HUES6 (cell line): ENCODE results near the gene MAPK8IP3.

ENCODE experiments used
- H3K27ac ChIP-seq: 2 replicates; pipeline ENCODE4 v1.7.0; 2013; ENCODE audit warnings: low read depth, mild to moderate bottlenecking, low read length, inconsistent platforms
- H3K27me3 ChIP-seq: 2 replicates; pipeline ENCODE4 v1.6.1; 2013; ENCODE audit warnings: low read length; ENCODE audit not compliant: control insufficient read depth, insufficient read depth
- H3K36me3 ChIP-seq: 2 replicates; pipeline ENCODE4 v1.6.1; 2013; ENCODE audit warnings: low read length; ENCODE audit not compliant: control insufficient read depth, insufficient read depth
- H3K4me1 ChIP-seq: 2 replicates; pipeline ENCODE4 v1.6.1; 2013; ENCODE audit warnings: low read length; ENCODE audit not compliant: control insufficient read depth, insufficient read depth
- H3K4me3 ChIP-seq: 2 replicates; pipeline ENCODE4 v1.5.1; 2013; ENCODE audit warnings: low read depth, low read length
- H3K9ac ChIP-seq: one replicate; pipeline ENCODE4 v1.6.1; 2013; ENCODE audit warnings: mild to moderate bottlenecking, low read length
- H3K9me3 ChIP-seq: 2 replicates; pipeline ENCODE4 v1.6.1; 2013; ENCODE audit warnings: low read depth, low read length; ENCODE audit not compliant: control insufficient read depth, insufficient read depth

The MAPK8IP3 gene

GRCh38 chr16:1705688-1706385 lies at the start of gene MAPK8IP3:
MAPK8IP3 (plus strand) TSS chr16:1706195; CDS start chr16:1706340, 145 bp downstream.
- Histone ChIP-seq H3K36me3 (peaks cover 19% of the 10 kb centered on the region), H3K27me3 (no peaks in the 10 kb centered on the region), H3K27ac (peak within 1 kb of the TSS; percentile 89), H3K9ac (peak within 1 kb of the TSS; percentile 99), H3K9me3 (no peaks in the 10 kb centered on the region), H3K4me1 (peaks cover 14% of the 10 kb centered on the region), H3K4me3 (peak within 1 kb of the TSS; percentile 100)

- Histone ChIP-seq H3K27me3 (no peaks in the 10 kb centered on the region), H3K4me3 (no peak overlapping the region), H3K36me3 (peaks cover 85% of the 10 kb centered on the region), H3K4me1 (no peaks in the 10 kb centered on the region), H3K27ac (no peak overlapping the region), H3K9ac (no peak overlapping the region), H3K9me3 (no peaks in the 10 kb centered on the region)
Measured at GRCh38 chr16:1656808-1657617, 49.0 kb upstream of the MAPK8IP3 start.

GRCh38 chr16:1657841-1658240 lies 48.2 kb upstream of the MAPK8IP3 start:
- H3K4me1 ChIP-seq = no peaks in the 10 kb centered on the region
- no peak overlapping the region for H3K4me3 ChIP-seq
- H3K36me3 ChIP-seq = peaks cover 85% of the 10 kb centered on the region
- no peaks in the 10 kb centered on the region for H3K27me3 ChIP-seq
- H3K9me3 ChIP-seq = no peaks in the 10 kb centered on the region
- H3K27ac ChIP-seq = no peak overlapping the region
- no peak overlapping the region for H3K9ac ChIP-seq

GRCh38 chr16:1659031-1659430 lies 47.0 kb upstream of the MAPK8IP3 start:
- Histone ChIP-seq H3K27ac (no peak overlapping the region), H3K9ac (no peak overlapping the region), H3K4me1 (no peaks in the 10 kb centered on the region), H3K4me3 (no peak overlapping the region), H3K27me3 (no peaks in the 10 kb centered on the region), H3K9me3 (no peaks in the 10 kb centered on the region), H3K36me3 (peaks cover 91% of the 10 kb centered on the region)

GRCh38 chr16:1661826-1662225 lies 44.2 kb upstream of the MAPK8IP3 start:
- H3K27me3 ChIP-seq = no peaks in the 10 kb centered on the region
- no peak overlapping the region for H3K27ac ChIP-seq
- H3K4me3 ChIP-seq = no peak overlapping the region
- H3K36me3 ChIP-seq = peaks cover 91% of the 10 kb centered on the region
- H3K4me1 ChIP-seq = no peaks in the 10 kb centered on the region
- H3K9me3 ChIP-seq = no peaks in the 10 kb centered on the region
- no peak overlapping the region for H3K9ac ChIP-seq

GRCh38 chr16:1662543-1662942 lies 43.5 kb upstream of the MAPK8IP3 start:
- Histone ChIP-seq H3K4me3 (no peak overlapping the region), H3K9ac (no peak overlapping the region), H3K27ac (no peak overlapping the region), H3K4me1 (no peaks in the 10 kb centered on the region), H3K36me3 (peaks cover 91% of the 10 kb centered on the region), H3K27me3 (no peaks in the 10 kb centered on the region), H3K9me3 (no peaks in the 10 kb centered on the region)

- Histone ChIP-seq H3K36me3 (peaks cover 91% of the 10 kb centered on the region), H3K27me3 (no peaks in the 10 kb centered on the region), H3K4me1 (no peaks in the 10 kb centered on the region), H3K9me3 (no peaks in the 10 kb centered on the region), H3K9ac (no peak overlapping the region), H3K27ac (no peak overlapping the region), H3K4me3 (no peak overlapping the region)
Measured at GRCh38 chr16:1665829-1666228, 40.2 kb upstream of the MAPK8IP3 start.

- H3K27me3 ChIP-seq = no peaks in the 10 kb centered on the region
- H3K4me3 ChIP-seq = no peak overlapping the region
- H3K4me1 ChIP-seq = no peaks in the 10 kb centered on the region
- peaks cover 95% of the 10 kb centered on the region for H3K36me3 ChIP-seq
- no peaks in the 10 kb centered on the region for H3K9me3 ChIP-seq
- no peak overlapping the region for H3K27ac ChIP-seq
- no peak overlapping the region for H3K9ac ChIP-seq
Measured at GRCh38 chr16:1666316-1666715, 39.7 kb upstream of the MAPK8IP3 start.

- H3K4me1 ChIP-seq = no peaks in the 10 kb centered on the region
- H3K4me3 ChIP-seq = no peak overlapping the region
- no peak overlapping the region for H3K9ac ChIP-seq
- no peaks in the 10 kb centered on the region for H3K9me3 ChIP-seq
- H3K36me3 ChIP-seq = peaks cover 97% of the 10 kb centered on the region
- H3K27ac ChIP-seq = no peak overlapping the region
- H3K27me3 ChIP-seq = no peaks in the 10 kb centered on the region
Measured at GRCh38 chr16:1667271-1667670, 38.7 kb upstream of the MAPK8IP3 start.

- Histone ChIP-seq H3K27ac (no peak overlapping the region), H3K4me3 (no peak overlapping the region), H3K9me3 (no peaks in the 10 kb centered on the region), H3K4me1 (no peaks in the 10 kb centered on the region), H3K27me3 (no peaks in the 10 kb centered on the region), H3K9ac (no peak overlapping the region), H3K36me3 (peaks cover 97% of the 10 kb centered on the region)
Measured at GRCh38 chr16:1667916-1668315, 38.1 kb upstream of the MAPK8IP3 start.

GRCh38 chr16:1668612-1669319 lies 37.2 kb upstream of the MAPK8IP3 start:
- Histone ChIP-seq H3K4me1 (no peaks in the 10 kb centered on the region), H3K27me3 (no peaks in the 10 kb centered on the region), H3K36me3 (peaks cover 97% of the 10 kb centered on the region), H3K9ac (no peak overlapping the region), H3K27ac (no peak overlapping the region), H3K9me3 (no peaks in the 10 kb centered on the region), H3K4me3 (no peak overlapping the region)
